ENCODE measurements around the gene CTNS.

- TF ChIP-seq CTCF (IDR thresholded peaks at IDR 0.05) (no peak), ZFX (IDR thresholded peaks at IDR 0.05; ENCODE audit: borderline replicate concordance) (no peak)
Observed at GRCh38 chr17:3621146-3621720, 15.3 kb upstream of the CTNS start.

Data from 22Rv1 (cell line).